Transverse colon (tissue), 3 donors: ENCODE results near the gene BCL7C.

Experiments used
- CTCF ChIP-seq, 5 experiments: fragments of 200-600 bp in 3 of 5; fragments of 450-650 bp in 2 of 5; sonication (generic) in 3 of 5; IDR thresholded peaks; 1 replicate in 2 of 5; 2 replicates in 3 of 5; pipeline ENCODE4 v1.5.1; 2016 to 2017; ENCODE audit warnings: antibody characterized with exemption in 5 of 5, inconsistent platforms in 3 of 5, mild to moderate bottlenecking in 2 of 5, moderate library complexity in 1 of 5
- EP300 ChIP-seq: sonication (generic); formaldehyde crosslinking; IDR thresholded peaks from one replicate; pipeline ENCODE4 v1.6.1; 2017; ENCODE audit warnings: antibody characterized with exemption, low read depth
- POLR2A ChIP-seq: fragments of 450-650 bp; IDR thresholded peaks from one replicate; pipeline ENCODE4 v1.6.1; 2016; ENCODE audit warnings: antibody characterized with exemption, mild to moderate bottlenecking, moderate library complexity

GRCh38 chr16:30866031-30866430 lies 27.8 kb downstream of the BCL7C start:
- TF ChIP-seq CTCF (IDR thresholded peaks at IDR 0.05) = no peak
- no peak for TF ChIP-seq POLR2A
- no peak for TF ChIP-seq EP300
